OCI-M1 (cell line): ENCODE measurements around the gene KCNH2.
A peak's percentile ranks its signal among the peaks of the same experiment; 100 is the strongest.
"Not testable (repeated sequence)": the region's sequence is repeated elsewhere in the genome, so short reads cannot be mapped to it uniquely, and the experiment has no call there.

ENCODE experiments used
- DNase-seq: peaks from one replicate; lab custom pipeline; 2025; lab: John Stamatoyannopoulos, UW

KCNH2 gene

GRCh38 chr7:151012031-151012692 is 34.0 kb upstream of the KCNH2 start:
- no peak for DNase-seq

- not testable (repeated sequence) for DNase-seq
Observed at GRCh38 chr7:151011616-151012015, 33.5 kb upstream of the KCNH2 start.

- peak; percentile 46 for DNase-seq
Observed at GRCh38 chr7:151011097-151011409, 32.9 kb upstream of the KCNH2 start.

GRCh38 chr7:151010307-151011096 is 32.4 kb upstream of the KCNH2 start:
- peak; percentile 79 for DNase-seq

GRCh38 chr7:151010037-151010306 is 31.9 kb upstream of the KCNH2 start:
- DNase-seq = no peak

GRCh38 chr7:151009327-151010036 is 31.4 kb upstream of the KCNH2 start:
- peak; percentile 67 for DNase-seq

GRCh38 chr7:151008511-151009323 is 30.6 kb upstream of the KCNH2 start:
- DNase-seq = peak; percentile 95

GRCh38 chr7:151008143-151008510 is 30.0 kb upstream of the KCNH2 start:
- DNase-seq = peak; percentile 86

GRCh38 chr7:151007469-151007898 is 29.4 kb upstream of the KCNH2 start:
- DNase-seq = peak; percentile 31

- no peak for DNase-seq
Observed at GRCh38 chr7:151006590-151007300, 28.6 kb upstream of the KCNH2 start.

GRCh38 chr7:151005566-151005965 is 27.4 kb upstream of the KCNH2 start:
- DNase-seq = no peak

GRCh38 chr7:151003572-151003971 is 25.5 kb upstream of the KCNH2 start:
- DNase-seq = no peak

GRCh38 chr7:151001546-151001945 is 23.4 kb upstream of the KCNH2 start:
- DNase-seq = no peak

GRCh38 chr7:151000897-151001495 is 22.9 kb upstream of the KCNH2 start:
- peak; percentile 2 for DNase-seq

GRCh38 chr7:150999497-151000230 is 21.5 kb upstream of the KCNH2 start:
- DNase-seq = no peak

- DNase-seq = no peak
Observed at GRCh38 chr7:150999001-150999400, 20.9 kb upstream of the KCNH2 start.

- DNase-seq = no peak
Observed at GRCh38 chr7:150998341-150998740, 20.2 kb upstream of the KCNH2 start.

GRCh38 chr7:150997817-150998216 is 19.7 kb upstream of the KCNH2 start:
- DNase-seq = no peak

- peak; percentile 30 for DNase-seq
Observed at GRCh38 chr7:150997075-150997511, 19.0 kb upstream of the KCNH2 start.

GRCh38 chr7:150996376-150997074 is 18.4 kb upstream of the KCNH2 start:
- peak; percentile 30 for DNase-seq
